NCI-H2196 (cell line): ENCODE measurements around the gene CHPF2.

Source experiments
- DNase-seq: peaks from one replicate; lab custom pipeline; 2025; ENCODE audit not compliant: unreplicated experiment; lab: John Stamatoyannopoulos, UW

The CHPF2 gene

GRCh38 chr7:151232091-151232916 lies at the start of gene CHPF2:
CHPF2 (plus strand) TSS chr7:151232483; CDS start chr7:151234012, 1,529 bp downstream.
- DNase-seq: peak; percentile 72

GRCh38 chr7:151185762-151186639 lies 46.3 kb upstream of the CHPF2 start:
- no peak for DNase-seq

GRCh38 chr7:151186640-151187408 lies 45.5 kb upstream of the CHPF2 start, which contains the start of gene ASB10:
ASB10 (minus strand) TSS chr7:151187250; CDS start chr7:151187130, 120 bp downstream.
- DNase-seq: no peak

GRCh38 chr7:151187409-151188251 lies 44.7 kb upstream of the CHPF2 start:
- no peak for DNase-seq

- no peak for DNase-seq
Measured at GRCh38 chr7:151188252-151188542, 44.1 kb upstream of the CHPF2 start.

- no peak for DNase-seq
Measured at GRCh38 chr7:151189038-151189437, 43.2 kb upstream of the CHPF2 start.

- no peak for DNase-seq
Measured at GRCh38 chr7:151191544-151191943, 40.7 kb upstream of the CHPF2 start.

- DNase-seq: no peak
Measured at GRCh38 chr7:151192002-151192539, 40.2 kb upstream of the CHPF2 start.

GRCh38 chr7:151193203-151193978 lies 38.9 kb upstream of the CHPF2 start:
- DNase-seq: no peak

GRCh38 chr7:151194188-151194587 lies 38.1 kb upstream of the CHPF2 start:
- DNase-seq: no peak

- no peak for DNase-seq
Measured at GRCh38 chr7:151195616-151196450, 36.5 kb upstream of the CHPF2 start.

GRCh38 chr7:151197932-151198331 lies 34.4 kb upstream of the CHPF2 start:
- DNase-seq: no peak

GRCh38 chr7:151198945-151199848 lies 33.1 kb upstream of the CHPF2 start:
- DNase-seq: no peak

GRCh38 chr7:151201344-151201743 lies 30.9 kb upstream of the CHPF2 start:
- no peak for DNase-seq

- DNase-seq: no peak
Measured at GRCh38 chr7:151201751-151202150, 30.5 kb upstream of the CHPF2 start.

- DNase-seq: no peak
Measured at GRCh38 chr7:151202836-151203235, 29.4 kb upstream of the CHPF2 start.

- no peak for DNase-seq
Measured at GRCh38 chr7:151204383-151205032, 27.8 kb upstream of the CHPF2 start.
